Keratinocyte (primary cell): Measurements from ENCODE around the gene UBE2R2. TPM values are rescaled to one million over a fixed set of nuclear protein-coding genes. Genes with fewer than 3 reads are reported as not detected.

Experiments used
- DNase-seq: peaks from one replicate; pipeline ENCODE4 v3.0.0-alpha.2; 2011; ENCODE audit warnings: low read depth, missing footprints, low spot score
- FAIRE-seq: peaks from 2 replicates; lab custom pipeline; 2011; peaks lifted over from hg19 to GRCh38; lab: Jason Lieb, UNC
- H2AFZ ChIP-seq: 2 replicates; pipeline ENCODE4 v1.6.0; 2012; ENCODE audit warnings: low read length, control low read depth, inconsistent platforms; ENCODE audit not compliant: control insufficient read depth
- H3K27ac ChIP-seq: 2 replicates; pipeline ENCODE4 v1.5.1; 2011; ENCODE audit warnings: low read length; ENCODE audit not compliant: control insufficient read depth, insufficient read depth
- H3K27me3 ChIP-seq: 3 replicates; pipeline ENCODE4 v1.6.0; 2011; ENCODE audit warnings: low read length; ENCODE audit not compliant: control insufficient read depth, insufficient read depth; ENCODE audit errors: extremely low read depth
- H3K36me3 ChIP-seq, 2 experiments: 2 replicates in 1 of 2; 3 replicates in 1 of 2; pipeline ENCODE4 v1.5.1; 2011; ENCODE audit warnings: low read length in 2 of 2, mild to moderate bottlenecking in 1 of 2; ENCODE audit not compliant: control insufficient read depth in 2 of 2, insufficient read depth in 2 of 2; ENCODE audit errors: extremely low read depth in 1 of 2
- H3K4me1 ChIP-seq: 3 replicates; pipeline ENCODE4 v1.5.1; 2011; ENCODE audit warnings: low read length; ENCODE audit not compliant: control insufficient read depth, insufficient read depth; ENCODE audit errors: extremely low read depth
- H3K4me2 ChIP-seq: 3 replicates; pipeline ENCODE4 v1.6.0; 2011; ENCODE audit warnings: low read depth, low read length; ENCODE audit not compliant: control insufficient read depth, insufficient read depth; ENCODE audit errors: extremely low read depth
- H3K4me3 ChIP-seq, 3 experiments: fragments of 200-600 bp in 1 of 3; sonication (generic) in 1 of 3; 2 replicates in 2 of 3; 3 replicates in 1 of 3; pipeline ENCODE4 v1.5.1; 2011 to 2016; ENCODE audit warnings: low read length in 3 of 3, mild to moderate bottlenecking in 3 of 3, control low read depth in 2 of 3, inconsistent platforms in 1 of 3, low read depth in 1 of 3, mixed read lengths in 1 of 3, mixed run types in 1 of 3, moderate library complexity in 1 of 3; ENCODE audit not compliant: control insufficient read depth in 2 of 3, insufficient read depth in 2 of 3; ENCODE audit errors: extremely low read depth in 1 of 3
- H3K79me2 ChIP-seq: 2 replicates; pipeline ENCODE4 v1.6.0; 2012; ENCODE audit warnings: low read length; ENCODE audit not compliant: control insufficient read depth, insufficient read depth
- H3K9ac ChIP-seq: 3 replicates; pipeline ENCODE4 v1.6.0; 2011; ENCODE audit warnings: low read length; ENCODE audit not compliant: control insufficient read depth, insufficient read depth; ENCODE audit errors: extremely low read depth
- H3K9me1 ChIP-seq: 3 replicates; pipeline ENCODE4 v1.6.0; 2011; ENCODE audit warnings: low read length; ENCODE audit not compliant: control insufficient read depth, insufficient read depth; ENCODE audit errors: extremely low read depth
- H3K9me3 ChIP-seq: 2 replicates; pipeline ENCODE4 v1.5.1; 2012; ENCODE audit warnings: low read depth, low read length; ENCODE audit not compliant: control insufficient read depth
- H4K20me1 ChIP-seq: 3 replicates; pipeline ENCODE4 v1.6.0; 2011; ENCODE audit warnings: low read length; ENCODE audit not compliant: control insufficient read depth, insufficient read depth; ENCODE audit errors: extremely low read depth
- CTCF ChIP-seq, 3 experiments: IDR thresholded peaks in 1 of 3; conservative IDR thresholded peaks in 1 of 3; optimal IDR thresholded peaks in 1 of 3; 2 replicates in 2 of 3; 3 replicates in 1 of 3; pipeline versions ENCODE3 to v1.5.1; 2011; ENCODE audit warnings: low read length in 3 of 3, mild to moderate bottlenecking in 3 of 3, moderate library complexity in 2 of 3, control low read depth in 1 of 3, inconsistent platforms in 1 of 3; ENCODE audit not compliant: insufficient read depth in 2 of 3; ENCODE audit errors: extremely low read depth in 1 of 3
- EZH2 ChIP-seq: IDR thresholded peaks from one replicate; pipeline ENCODE4 v1.6.1; 2012; ENCODE audit warnings: inconsistent platforms, mild to moderate bottlenecking, low read length, moderate library complexity
- dilution Hi-C: fragments of 300-500 bp; cut with MboI; formaldehyde crosslinking; loops from one replicate; pipeline ENCODE4 v1.7.0; 2020; ENCODE audit warnings: low sequenced_read_pairs; ENCODE audit not compliant: extremely low pct_ligation_motif_present
- polyA plus RNA-seq, 5 experiments: library from polyadenylated mRNA; depleted of rRNA in 3 of 5; stranded (reverse) in 3 of 5; stranded (forward) in 1 of 5; unstranded in 1 of 5; fragments of >200 nt; gene quantifications; 1 replicate in 1 of 5; 2 replicates in 3 of 5; 3 replicates in 1 of 5; pipeline versions ENCODE4 v1.2.1 to v1.2.3, GENCODE V29; 2011 to 2012; ENCODE audit warnings: missing spikeins in 2 of 5, low read depth in 1 of 5, low replicate concordance in 1 of 5

The UBE2R2 gene
- polyA plus RNA-seq, 1 donor (not counting 4 experiments of a cell fraction or from before 2014, with no cell fraction given), result 20.5 TPM

- H3K4me2 ChIP-seq, result no peak overlapping the region
- H3K36me3 ChIP-seq, result no peaks in the 10 kb centered on the region
- no peaks in the 10 kb centered on the region for H3K27me3 ChIP-seq
- FAIRE-seq (no peak), DNase-seq (no peak)
- H3K9me1 ChIP-seq, result no peaks in the 10 kb centered on the region
- H3K79me2 ChIP-seq, result peaks cover 72% of the 10 kb centered on the region
- H4K20me1 ChIP-seq, result no peaks in the 10 kb centered on the region
- H3K27ac ChIP-seq, result no peak overlapping the region
- H3K9ac ChIP-seq, result no peak overlapping the region
- no peaks in the 10 kb centered on the region for H3K4me1 ChIP-seq
- no peak for TF ChIP-seq EZH2
- TF ChIP-seq CTCF (optimal IDR thresholded peaks at IDR 0.05 in 1 of 3, IDR thresholded peaks at IDR 0.05 in 1 of 3, conservative IDR thresholded peaks at IDR 0.05 in 1 of 3; ENCODE audit: extremely low read depth in 1 of 3, insufficient read depth in 2 of 3, low read length in 3 of 3), result no peak
- no peaks in the 10 kb centered on the region for H3K9me3 ChIP-seq
- H3K4me3 ChIP-seq, result no peak overlapping the region
- dilution Hi-C loops, result no loop called here
- no peak overlapping the region for H2AFZ ChIP-seq
These were observed 76.9 kb downstream of the UBE2R2 start for GRCh38 chr9:33893861-33894260.

GRCh38 chr9:33894316-33894715, 77.4 kb downstream of the UBE2R2 start:
- dilution Hi-C loops, result no loop called here
- FAIRE-seq, result no peak
- H3K9me3 ChIP-seq, result no peaks in the 10 kb centered on the region
- H3K4me3 ChIP-seq, result no peak overlapping the region
- H3K4me2 ChIP-seq, result no peak overlapping the region
- H3K79me2 ChIP-seq, result peaks cover 71% of the 10 kb centered on the region
- DNase-seq, result no peak
- H3K36me3 ChIP-seq, result no peaks in the 10 kb centered on the region
- no peak overlapping the region for H2AFZ ChIP-seq
- H3K9ac ChIP-seq, result no peak overlapping the region
- H3K9me1 ChIP-seq, result no peaks in the 10 kb centered on the region
- TF ChIP-seq EZH2, result no peak
- TF ChIP-seq CTCF (optimal IDR thresholded peaks at IDR 0.05 in 1 of 3, IDR thresholded peaks at IDR 0.05 in 1 of 3, conservative IDR thresholded peaks at IDR 0.05 in 1 of 3; ENCODE audit: extremely low read depth in 1 of 3, insufficient read depth in 2 of 3, low read length in 3 of 3), result no peak
- H3K27me3 ChIP-seq, result no peaks in the 10 kb centered on the region
- no peaks in the 10 kb centered on the region for H4K20me1 ChIP-seq
- H3K4me1 ChIP-seq, result no peaks in the 10 kb centered on the region
- no peak overlapping the region for H3K27ac ChIP-seq
